B cell (primary cell): Measurements from ENCODE around the gene SDK2.

Experiments used
- CTCF ChIP-seq: fragments of 200-600 bp; IDR thresholded peaks from one replicate; pipeline ENCODE4 v1.8.0; 2022; ENCODE audit warnings: antibody characterized with exemption, mild to moderate bottlenecking
- EZH2 ChIP-seq: IDR thresholded peaks from 2 replicates; pipeline ENCODE4 v1.6.1; 2012; ENCODE audit warnings: borderline replicate concordance, low read depth, mild to moderate bottlenecking, moderate library complexity, low read length; ENCODE audit not compliant: insufficient read depth, poor library complexity, severe bottlenecking

- TF ChIP-seq CTCF (no peak), EZH2 (no peak)
Measured at GRCh38 chr17:73531158-73531557, 113.1 kb downstream of the SDK2 start.
